Measurements from ENCODE around the gene PRSS36. TPM values are rescaled to one million over a fixed set of nuclear protein-coding genes. Genes with fewer than 3 reads are reported as not detected.

The PRSS36 gene
- total and polyA plus RNA-seq, 9 of the 15 experiments (the other 6 are each of a cell fraction or from before 2014, with no cell fraction given), result 0.09 to 1.2 (median 0.54) TPM; not detected in 2

DNA sequence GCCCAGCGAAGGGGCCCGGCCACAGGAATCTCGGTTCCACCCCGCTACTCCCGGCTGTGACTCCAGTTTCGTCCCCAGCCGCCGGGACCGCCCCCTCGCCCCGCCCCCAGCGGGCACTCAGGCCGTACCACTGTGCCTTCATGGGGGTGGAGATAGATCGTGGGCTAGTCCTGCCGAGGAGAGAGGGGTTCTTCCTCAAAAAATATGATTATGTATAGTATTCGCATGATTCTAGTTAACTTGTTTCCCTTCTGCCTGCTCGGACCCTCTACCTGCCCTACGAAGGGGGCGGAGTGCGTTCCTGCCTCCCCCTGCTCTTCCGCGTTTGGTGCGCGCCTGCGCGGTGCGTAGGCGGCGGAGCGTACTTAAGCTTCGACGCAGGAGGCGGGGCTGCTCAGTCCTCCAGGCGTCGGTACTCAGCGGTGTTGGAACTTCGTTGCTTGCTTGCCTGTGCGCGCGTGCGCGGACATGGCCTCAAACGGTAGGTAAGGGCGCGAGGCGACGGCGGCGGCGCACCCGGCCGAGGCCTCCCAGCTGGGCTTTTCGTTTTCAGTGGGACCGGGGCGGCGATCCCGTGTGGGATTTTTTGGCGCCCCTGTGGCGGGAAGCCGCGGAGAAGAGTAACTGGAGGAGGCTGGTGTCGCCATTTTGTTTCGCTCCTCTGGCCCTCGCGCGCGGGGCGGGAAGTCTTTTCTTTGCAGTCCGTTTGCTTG lies 30.0 kb upstream of the PRSS36 start, which contains the start of gene FUS (continued):
- TF ChIP-seq, protein P1, sequence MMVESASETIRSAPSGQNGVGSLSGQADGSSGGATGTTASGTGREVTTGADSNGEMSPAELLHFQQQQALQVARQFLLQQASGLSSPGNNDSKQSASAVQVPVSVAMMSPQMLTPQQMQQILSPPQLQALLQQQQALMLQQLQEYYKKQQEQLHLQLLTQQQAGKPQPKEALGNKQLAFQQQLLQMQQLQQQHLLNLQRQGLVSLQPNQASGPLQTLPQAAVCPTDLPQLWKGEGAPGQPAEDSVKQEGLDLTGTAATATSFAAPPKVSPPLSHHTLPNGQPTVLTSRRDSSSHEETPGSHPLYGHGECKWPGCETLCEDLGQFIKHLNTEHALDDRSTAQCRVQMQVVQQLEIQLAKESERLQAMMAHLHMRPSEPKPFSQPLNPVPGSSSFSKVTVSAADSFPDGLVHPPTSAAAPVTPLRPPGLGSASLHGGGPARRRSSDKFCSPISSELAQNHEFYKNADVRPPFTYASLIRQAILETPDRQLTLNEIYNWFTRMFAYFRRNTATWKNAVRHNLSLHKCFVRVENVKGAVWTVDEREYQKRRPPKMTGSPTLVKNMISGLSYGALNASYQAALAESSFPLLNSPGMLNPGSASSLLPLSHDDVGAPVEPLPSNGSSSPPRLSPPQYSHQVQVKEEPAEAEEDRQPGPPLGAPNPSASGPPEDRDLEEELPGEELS (CRISPR knock-in tag; IDR thresholded peaks at IDR 0.05; ENCODE audit: borderline replicate concordance), result peak; percentile 93; the same call in 1 of the 2 replicates
- TF ChIP-seq, protein P2, sequence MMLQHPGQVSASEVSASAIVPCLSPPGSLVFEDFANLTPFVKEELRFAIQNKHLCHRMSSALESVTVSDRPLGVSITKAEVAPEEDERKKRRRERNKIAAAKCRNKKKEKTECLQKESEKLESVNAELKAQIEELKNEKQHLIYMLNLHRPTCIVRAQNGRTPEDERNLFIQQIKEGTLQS (IDR thresholded peaks at IDR 0.05), result peak; percentile 62; the same call in 1 of the 2 replicates
- TF ChIP-seq, protein P2 (CRISPR knock-in tag; conservative IDR thresholded peaks at IDR 0.05), result no peak
- TF ChIP-seq SRSF7 (optimal IDR thresholded peaks at IDR 0.05; ENCODE audit: low read depth, low read length) (peak; percentile 95), TEAD2 (tag; IDR thresholded peaks at IDR 0.05) (no peak), POLR3G (IDR thresholded peaks at IDR 0.05; ENCODE audit: extremely low read depth, insufficient read length, insufficient replicate concordance) (no peak), SMARCC2 (IDR thresholded peaks at IDR 0.05; ENCODE audit: low read depth) (no peak), TRIM24 (IDR thresholded peaks at IDR 0.05) (peak in 1 of 2 experiments; percentile 79; a peak in 2 of 4 replicates), ADNP (tag; IDR thresholded peaks at IDR 0.05) (no peak), SMAD2 (IDR thresholded peaks at IDR 0.05; ENCODE audit: low read depth, low read length) (no peak), MTA3 (IDR thresholded peaks at IDR 0.05; ENCODE audit: borderline replicate concordance) (peak; percentile 100), POLR3A (IDR thresholded peaks at IDR 0.05; ENCODE audit: borderline replicate concordance, extremely low read depth, insufficient read depth, insufficient read length) (no peak), CREB3 (tag; conservative IDR thresholded peaks at IDR 0.05; ENCODE audit: low read depth) (peak; percentile 59; the same call in 1 of the 2 replicates), RBFOX2 (IDR thresholded peaks at IDR 0.05; ENCODE audit: low read depth, low read length) (peak; percentile 99), KAT8 (IDR thresholded peaks at IDR 0.05; ENCODE audit: low read depth) (no peak), MXD1 (CRISPR knock-in tag; IDR thresholded peaks at IDR 0.05; ENCODE audit: borderline replicate concordance, poor library complexity, severe bottlenecking) (no peak), SNIP1 (IDR thresholded peaks at IDR 0.05; ENCODE audit: low read depth) (no peak), ZNF589 (CRISPR knock-in tag; IDR thresholded peaks at IDR 0.05; ENCODE audit: low read depth) (peak; percentile 84; the same call in 1 of the 2 replicates)
- TF ChIP-seq, protein P3, sequence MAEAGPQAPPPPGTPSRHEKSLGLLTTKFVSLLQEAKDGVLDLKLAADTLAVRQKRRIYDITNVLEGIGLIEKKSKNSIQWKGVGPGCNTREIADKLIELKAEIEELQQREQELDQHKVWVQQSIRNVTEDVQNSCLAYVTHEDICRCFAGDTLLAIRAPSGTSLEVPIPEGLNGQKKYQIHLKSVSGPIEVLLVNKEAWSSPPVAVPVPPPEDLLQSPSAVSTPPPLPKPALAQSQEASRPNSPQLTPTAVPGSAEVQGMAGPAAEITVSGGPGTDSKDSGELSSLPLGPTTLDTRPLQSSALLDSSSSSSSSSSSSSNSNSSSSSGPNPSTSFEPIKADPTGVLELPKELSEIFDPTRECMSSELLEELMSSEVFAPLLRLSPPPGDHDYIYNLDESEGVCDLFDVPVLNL (CRISPR knock-in tag; IDR thresholded peaks at IDR 0.05; ENCODE audit: low read depth), result peak; percentile 83; the same call in 1 of the 2 replicates
- TF ChIP-seq, protein P4, sequence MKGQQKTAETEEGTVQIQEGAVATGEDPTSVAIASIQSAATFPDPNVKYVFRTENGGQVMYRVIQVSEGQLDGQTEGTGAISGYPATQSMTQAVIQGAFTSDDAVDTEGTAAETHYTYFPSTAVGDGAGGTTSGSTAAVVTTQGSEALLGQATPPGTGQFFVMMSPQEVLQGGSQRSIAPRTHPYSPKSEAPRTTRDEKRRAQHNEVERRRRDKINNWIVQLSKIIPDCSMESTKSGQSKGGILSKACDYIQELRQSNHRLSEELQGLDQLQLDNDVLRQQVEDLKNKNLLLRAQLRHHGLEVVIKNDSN (CRISPR knock-in tag; IDR thresholded peaks at IDR 0.05), result 0 out of 2 replicates have a peak, but pooled peaks have one; percentile 29

Data from K562 (cell line).